ENCODE data around the gene CCDC47. TPM values are rescaled to one million over a fixed set of nuclear protein-coding genes. Genes with fewer than 3 reads are reported as not detected.

The CCDC47 gene
- total and polyA plus RNA-seq, 2 of the 13 experiments (the other 11 are each of a cell fraction or from before 2014, with no cell fraction given), result 59.3 to 99.5 TPM

DNA sequence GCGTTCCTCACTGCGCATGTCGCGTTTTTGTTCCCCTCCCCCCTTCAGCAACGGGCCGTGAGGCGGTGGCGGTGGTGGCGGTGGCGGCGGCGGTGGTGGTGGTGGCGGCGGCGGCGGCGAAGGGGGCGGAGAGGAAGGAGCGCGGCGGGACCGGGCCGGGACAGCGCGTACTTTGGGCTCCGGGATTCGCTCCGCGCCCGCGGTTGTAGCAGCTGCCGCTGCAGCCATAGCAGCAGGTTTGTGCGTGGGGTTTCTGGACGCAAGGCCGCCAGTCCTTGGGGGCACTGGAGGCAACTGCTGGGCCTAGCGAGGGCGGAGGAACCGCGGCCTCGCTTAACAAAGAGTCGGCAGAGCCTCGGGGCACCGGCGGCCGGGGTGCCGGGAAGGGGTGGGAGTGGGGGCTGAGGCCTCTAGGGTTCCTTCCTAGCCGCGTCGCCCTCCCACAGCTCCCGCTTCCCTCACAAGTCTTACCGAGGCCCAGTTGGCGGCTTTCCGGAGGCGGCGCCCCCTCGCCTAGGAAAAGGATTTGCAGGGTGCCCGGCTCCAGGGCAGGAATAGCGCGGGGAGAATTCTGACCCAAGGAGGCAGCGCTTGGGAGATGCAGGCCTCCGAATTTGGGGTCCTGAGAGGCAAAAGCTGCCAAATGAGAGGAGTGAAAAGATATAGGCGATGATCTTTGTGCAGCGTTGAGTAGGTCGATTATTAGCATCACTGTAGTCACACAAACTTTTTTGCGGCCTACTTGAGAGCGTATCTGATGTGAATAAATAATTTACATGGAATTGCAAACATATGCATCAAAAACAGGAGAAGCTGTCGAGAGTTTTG, 958 bp upstream of the CCDC47 start, which contains the start of gene DDX42 (continued):
- TF ChIP-seq, protein P1, sequence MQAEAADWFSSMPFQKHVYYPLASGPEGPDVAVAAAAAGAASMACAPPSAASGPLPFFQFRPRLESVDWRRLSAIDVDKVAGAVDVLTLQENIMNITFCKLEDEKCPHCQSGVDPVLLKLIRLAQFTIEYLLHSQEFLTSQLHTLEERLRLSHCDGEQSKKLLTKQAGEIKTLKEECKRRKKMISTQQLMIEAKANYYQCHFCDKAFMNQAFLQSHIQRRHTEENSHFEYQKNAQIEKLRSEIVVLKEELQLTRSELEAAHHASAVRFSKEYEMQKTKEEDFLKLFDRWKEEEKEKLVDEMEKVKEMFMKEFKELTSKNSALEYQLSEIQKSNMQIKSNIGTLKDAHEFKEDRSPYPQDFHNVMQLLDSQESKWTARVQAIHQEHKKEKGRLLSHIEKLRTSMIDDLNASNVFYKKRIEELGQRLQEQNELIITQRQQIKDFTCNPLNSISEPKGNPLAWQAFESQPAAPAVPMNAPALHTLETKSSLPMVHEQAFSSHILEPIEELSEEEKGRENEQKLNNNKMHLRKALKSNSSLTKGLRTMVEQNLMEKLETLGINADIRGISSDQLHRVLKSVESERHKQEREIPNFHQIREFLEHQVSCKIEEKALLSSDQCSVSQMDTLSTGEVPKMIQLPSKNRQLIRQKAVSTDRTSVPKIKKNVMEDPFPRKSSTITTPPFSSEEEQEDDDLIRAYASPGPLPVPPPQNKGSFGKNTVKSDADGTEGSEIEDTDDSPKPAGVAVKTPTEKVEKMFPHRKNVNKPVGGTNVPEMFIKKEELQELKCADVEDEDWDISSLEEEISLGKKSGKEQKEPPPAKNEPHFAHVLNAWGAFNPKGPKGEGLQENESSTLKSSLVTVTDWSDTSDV (CRISPR knock-in tag; IDR thresholded peaks at IDR 0.05), result peak; percentile 52; the same call in 1 of the 2 replicates
- TF ChIP-seq ZFP36L1 (CRISPR knock-in tag; IDR thresholded peaks at IDR 0.05), result 0 out of 2 replicates have a peak, but pooled peaks have one; percentile 55
- no peak for TF ChIP-seq TCF7L2 (IDR thresholded peaks at IDR 0.05; ENCODE audit: low read depth, low read length)
- peak; percentile 13; the same call in 1 of the 2 replicates for TF ChIP-seq PATZ1 (CRISPR knock-in tag; IDR thresholded peaks at IDR 0.05)
- TF ChIP-seq SOX6 (IDR thresholded peaks at IDR 0.05), result no peak
- no peak for TF ChIP-seq SOX6 (CRISPR knock-in tag; IDR thresholded peaks at IDR 0.05)
- TF ChIP-seq ZBTB4 (CRISPR knock-in tag; IDR thresholded peaks at IDR 0.05; ENCODE audit: borderline replicate concordance), result no peak
- TF ChIP-seq, protein P2, sequence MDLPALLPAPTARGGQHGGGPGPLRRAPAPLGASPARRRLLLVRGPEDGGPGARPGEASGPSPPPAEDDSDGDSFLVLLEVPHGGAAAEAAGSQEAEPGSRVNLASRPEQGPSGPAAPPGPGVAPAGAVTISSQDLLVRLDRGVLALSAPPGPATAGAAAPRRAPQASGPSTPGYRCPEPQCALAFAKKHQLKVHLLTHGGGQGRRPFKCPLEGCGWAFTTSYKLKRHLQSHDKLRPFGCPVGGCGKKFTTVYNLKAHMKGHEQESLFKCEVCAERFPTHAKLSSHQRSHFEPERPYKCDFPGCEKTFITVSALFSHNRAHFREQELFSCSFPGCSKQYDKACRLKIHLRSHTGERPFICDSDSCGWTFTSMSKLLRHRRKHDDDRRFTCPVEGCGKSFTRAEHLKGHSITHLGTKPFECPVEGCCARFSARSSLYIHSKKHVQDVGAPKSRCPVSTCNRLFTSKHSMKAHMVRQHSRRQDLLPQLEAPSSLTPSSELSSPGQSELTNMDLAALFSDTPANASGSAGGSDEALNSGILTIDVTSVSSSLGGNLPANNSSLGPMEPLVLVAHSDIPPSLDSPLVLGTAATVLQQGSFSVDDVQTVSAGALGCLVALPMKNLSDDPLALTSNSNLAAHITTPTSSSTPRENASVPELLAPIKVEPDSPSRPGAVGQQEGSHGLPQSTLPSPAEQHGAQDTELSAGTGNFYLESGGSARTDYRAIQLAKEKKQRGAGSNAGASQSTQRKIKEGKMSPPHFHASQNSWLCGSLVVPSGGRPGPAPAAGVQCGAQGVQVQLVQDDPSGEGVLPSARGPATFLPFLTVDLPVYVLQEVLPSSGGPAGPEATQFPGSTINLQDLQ (CRISPR knock-in tag; IDR thresholded peaks at IDR 0.05), result 0 out of 2 replicates have a peak, but pooled peaks have one; percentile 56
- 0 out of 2 replicates have a peak, but pooled peaks have one; percentile 53 for TF ChIP-seq BRF2 (CRISPR knock-in tag; IDR thresholded peaks at IDR 0.05)
- 0 out of 2 replicates have a peak, but pooled peaks have one; percentile 34 for TF ChIP-seq ELF4 (CRISPR knock-in tag; IDR thresholded peaks at IDR 0.05; ENCODE audit: borderline replicate concordance)
- no peak for TF ChIP-seq SP2 (CRISPR knock-in tag; IDR thresholded peaks at IDR 0.05)
